Dorsolateral prefrontal cortex (tissue), 118 donors: ENCODE results near the gene SUMO2. TPM values are rescaled to one million over a fixed set of nuclear protein-coding genes. Genes with fewer than 3 reads are reported as not detected.

Source experiments
- total RNA-seq, 120 experiments: library from RNA; stranded (reverse); gene quantifications; one replicate each; pipeline versions ENCODE4 v1.2.3 to v1.2.4, GENCODE V29; 2022

Gene SUMO2
- total RNA-seq, 120 experiments from 2014 or later = 161 to 320 (median 250) TPM

Other genes with a start within 250 kb of the SUMO2 start
- not detected for gene OTOP3, start 247.1 kb downstream of the SUMO2 start, total RNA-seq
- 100 to 1,000 TPM in 81 of 120 experiments, 10 to 100 TPM in 39; 70.3 to 228 (median 111) TPM for gene HID1, start 210.2 kb downstream of the SUMO2 start, total RNA-seq
- gene CDR2L, start 195.3 kb downstream of the SUMO2 start, total RNA-seq = 10 to 100 TPM; 11.9 to 63.9 (median 22.6) TPM
- gene MRPL58, start 170.3 kb downstream of the SUMO2 start, total RNA-seq = 10 to 100 TPM; 11.3 to 30.9 (median 21.5) TPM
- gene ATP5PD, start 136.0 kb downstream of the SUMO2 start, total RNA-seq = 100 to 1,000 TPM; 142 to 353 (median 254) TPM
- gene KCTD2, start 135.7 kb downstream of the SUMO2 start, total RNA-seq = 100 to 1,000 TPM in 7 of 120 experiments, 10 to 100 TPM in 113; 52.5 to 122 (median 79.8) TPM
- gene SLC16A5, start 95.0 kb downstream of the SUMO2 start, total RNA-seq = 1 to 10 TPM in 55 of 120 experiments, under 1 TPM in 57, not detected in 8; 0.33 to 3.1 (median 0.98) TPM
- gene ARMC7, start 73.0 kb downstream of the SUMO2 start, total RNA-seq = 10 to 100 TPM in 86 of 120 experiments, 1 to 10 TPM in 34; 7.0 to 16.8 (median 11.3) TPM
- 10 to 100 TPM in 118 of 120 experiments, 1 to 10 TPM in 2; 7.5 to 35.9 (median 18.9) TPM for gene NT5C, start 51.2 kb downstream of the SUMO2 start, total RNA-seq
- 10 to 100 TPM; 20.4 to 90.4 (median 55.3) TPM for gene JPT1, start 28.4 kb downstream of the SUMO2 start, total RNA-seq
- gene NUP85, start 22.7 kb upstream of the SUMO2 start, total RNA-seq = 10 to 100 TPM; 31.2 to 80.8 (median 50.2) TPM
- gene GGA3, start 78.6 kb upstream of the SUMO2 start, total RNA-seq = 10 to 100 TPM; 41.9 to 89.7 (median 60.2) TPM
- gene MRPS7, start 78.9 kb upstream of the SUMO2 start, total RNA-seq = 10 to 100 TPM; 33.7 to 71.4 (median 51.1) TPM
- gene MIF4GD, start 88.3 kb upstream of the SUMO2 start, total RNA-seq = 10 to 100 TPM in 111 of 120 experiments, 1 to 10 TPM in 9; 7.9 to 31.1 (median 15.6) TPM
- 10 to 100 TPM in 116 of 120 experiments, 1 to 10 TPM in 4; 8.5 to 25.5 (median 15.6) TPM for gene SLC25A19, start 106.5 kb upstream of the SUMO2 start, total RNA-seq
- gene GRB2, start 222.7 kb upstream of the SUMO2 start, total RNA-seq = 100 to 1,000 TPM in 110 of 120 experiments, 10 to 100 TPM in 10; 79.0 to 181 (median 137) TPM